GM12873 (cell line): Measurements from ENCODE around the gene TIPRL.

Experiments used
- TF ChIP-seq, protein P1 (sequence below): IDR thresholded peaks from 2 replicates; pipeline ENCODE4 v1.5.1; 2012; ENCODE audit warnings: low read depth, mild to moderate bottlenecking, moderate library complexity, low read length, control low read depth; ENCODE audit not compliant: insufficient read depth; ENCODE audit errors: missing control alignments

TIPRL gene

GRCh38 chr1:168178227-168178637, 530 bp upstream of the TIPRL start:
- TF ChIP-seq, protein P1, sequence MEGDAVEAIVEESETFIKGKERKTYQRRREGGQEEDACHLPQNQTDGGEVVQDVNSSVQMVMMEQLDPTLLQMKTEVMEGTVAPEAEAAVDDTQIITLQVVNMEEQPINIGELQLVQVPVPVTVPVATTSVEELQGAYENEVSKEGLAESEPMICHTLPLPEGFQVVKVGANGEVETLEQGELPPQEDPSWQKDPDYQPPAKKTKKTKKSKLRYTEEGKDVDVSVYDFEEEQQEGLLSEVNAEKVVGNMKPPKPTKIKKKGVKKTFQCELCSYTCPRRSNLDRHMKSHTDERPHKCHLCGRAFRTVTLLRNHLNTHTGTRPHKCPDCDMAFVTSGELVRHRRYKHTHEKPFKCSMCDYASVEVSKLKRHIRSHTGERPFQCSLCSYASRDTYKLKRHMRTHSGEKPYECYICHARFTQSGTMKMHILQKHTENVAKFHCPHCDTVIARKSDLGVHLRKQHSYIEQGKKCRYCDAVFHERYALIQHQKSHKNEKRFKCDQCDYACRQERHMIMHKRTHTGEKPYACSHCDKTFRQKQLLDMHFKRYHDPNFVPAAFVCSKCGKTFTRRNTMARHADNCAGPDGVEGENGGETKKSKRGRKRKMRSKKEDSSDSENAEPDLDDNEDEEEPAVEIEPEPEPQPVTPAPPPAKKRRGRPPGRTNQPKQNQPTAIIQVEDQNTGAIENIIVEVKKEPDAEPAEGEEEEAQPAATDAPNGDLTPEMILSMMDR = no peak

DNA sequence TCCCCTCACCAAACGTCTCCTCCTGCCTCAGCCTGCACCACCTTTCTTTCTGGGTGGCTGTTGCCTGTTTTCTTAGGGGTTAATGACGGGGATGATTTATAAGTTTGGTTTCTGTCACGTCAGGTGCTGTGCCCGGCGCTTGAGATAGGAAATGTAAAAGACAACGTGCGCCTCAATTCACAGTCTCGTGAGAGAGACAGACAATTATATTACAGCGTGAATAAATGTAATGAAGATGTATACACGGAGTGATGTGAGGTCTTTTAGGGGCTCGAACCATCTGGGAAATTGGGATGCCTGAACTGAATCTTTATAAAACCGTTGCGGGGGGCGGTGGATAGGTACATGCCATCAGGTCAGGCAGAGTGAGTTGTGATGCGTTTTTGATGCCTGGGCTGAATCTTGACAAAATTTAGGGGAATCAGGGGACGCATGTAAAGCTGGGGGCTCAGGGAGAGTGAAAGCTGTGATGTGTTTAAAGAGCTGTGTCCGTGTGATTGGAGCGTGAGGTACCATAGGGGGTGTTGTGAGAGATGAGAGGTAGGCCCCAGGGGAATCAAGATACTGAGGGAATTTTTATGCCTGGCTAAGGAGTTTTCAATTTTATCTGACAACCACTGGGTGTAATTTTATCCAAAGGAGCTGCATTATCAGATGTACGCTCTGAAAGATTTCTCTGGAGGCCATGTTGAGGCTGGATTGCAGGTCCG, 831 bp downstream of the TIPRL start:
- TF ChIP-seq, protein P1 = no peak

DNA sequence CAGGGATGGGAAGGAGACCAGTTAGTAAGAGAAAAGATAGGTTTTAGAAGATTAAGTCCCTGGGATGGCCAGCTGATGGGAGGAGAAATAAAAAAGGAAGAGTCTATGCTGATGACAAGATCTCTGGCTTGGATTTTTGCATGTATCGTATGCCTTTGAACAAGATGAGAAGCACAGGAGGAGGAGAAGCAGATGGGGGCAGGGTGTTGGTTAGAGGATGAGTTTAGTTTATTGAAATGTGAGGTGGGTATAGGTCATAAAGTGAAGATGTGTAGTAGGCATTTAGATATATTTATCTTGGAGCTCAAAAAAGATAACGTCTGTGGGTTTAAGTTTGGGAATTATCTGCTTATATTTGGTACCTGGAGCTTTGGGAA, 1.4 kb downstream of the TIPRL start:
- TF ChIP-seq, protein P1 = no peak

DNA sequence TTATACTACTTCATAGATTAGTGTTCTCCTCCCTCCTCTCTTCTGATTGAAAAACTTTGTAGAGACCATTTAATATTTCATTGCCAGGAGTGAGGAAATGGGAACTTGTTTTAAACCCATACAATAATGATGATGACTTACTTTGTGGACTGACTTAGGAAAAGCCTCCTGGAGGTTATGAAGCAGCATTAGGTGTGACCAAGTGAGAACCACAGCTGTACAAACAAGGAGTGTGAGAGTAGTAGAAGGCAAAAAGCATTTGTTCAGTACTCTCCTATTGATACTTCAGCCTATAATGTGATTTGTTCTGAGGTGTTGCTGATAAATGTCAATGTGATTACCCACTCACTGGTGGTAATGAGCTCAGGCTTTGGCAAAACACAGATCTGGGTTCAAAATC, 8.4 kb downstream of the TIPRL start:
- TF ChIP-seq, protein P1 = no peak

- TF ChIP-seq, protein P1 = no peak
Observed at GRCh38 chr1:168190403-168190802, 11.6 kb downstream of the TIPRL start.

DNA sequence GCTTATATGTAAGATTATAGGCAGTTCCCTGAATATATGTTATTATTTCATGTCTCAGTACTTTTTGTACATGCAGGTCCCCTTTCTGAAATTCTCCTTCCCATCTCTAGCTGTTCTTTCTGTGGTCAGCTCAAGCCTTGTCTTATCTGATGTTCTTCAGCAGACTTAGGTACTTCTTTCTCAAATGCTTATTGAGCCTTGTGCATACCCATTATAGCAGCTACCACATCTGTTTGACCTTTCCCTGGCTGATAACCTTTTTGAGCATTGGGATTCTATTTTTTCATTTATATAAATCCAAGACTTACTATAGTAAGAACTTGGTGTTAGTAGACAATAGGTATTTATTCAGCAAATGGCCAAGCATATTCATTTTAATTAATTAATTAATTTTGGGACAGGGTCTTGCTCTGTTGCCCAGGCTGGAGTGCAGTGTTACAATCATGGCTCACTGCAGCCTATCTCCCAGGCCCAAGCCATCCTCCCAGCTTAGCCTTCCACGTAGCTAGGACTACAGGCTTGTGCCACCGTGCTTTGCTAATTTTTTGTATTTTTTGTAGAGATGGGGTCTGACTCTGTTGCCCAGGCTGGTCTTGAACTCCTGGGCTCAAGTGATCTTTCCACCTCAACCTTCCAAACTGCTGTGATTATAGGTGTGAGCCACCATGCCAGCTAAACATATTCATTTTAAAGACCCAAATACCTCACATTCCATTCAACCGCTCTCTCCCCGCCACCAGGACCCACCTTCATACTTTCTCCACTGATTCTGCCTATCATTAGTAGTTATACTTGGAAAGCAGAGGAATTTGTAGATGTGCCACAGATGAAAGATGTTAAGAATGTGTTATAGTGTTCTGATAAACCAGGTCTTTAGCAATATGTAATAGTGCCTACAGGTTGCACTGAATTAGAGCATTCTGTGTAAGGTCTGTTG, 16.7 kb downstream of the TIPRL start:
- TF ChIP-seq, protein P1 = no peak

DNA sequence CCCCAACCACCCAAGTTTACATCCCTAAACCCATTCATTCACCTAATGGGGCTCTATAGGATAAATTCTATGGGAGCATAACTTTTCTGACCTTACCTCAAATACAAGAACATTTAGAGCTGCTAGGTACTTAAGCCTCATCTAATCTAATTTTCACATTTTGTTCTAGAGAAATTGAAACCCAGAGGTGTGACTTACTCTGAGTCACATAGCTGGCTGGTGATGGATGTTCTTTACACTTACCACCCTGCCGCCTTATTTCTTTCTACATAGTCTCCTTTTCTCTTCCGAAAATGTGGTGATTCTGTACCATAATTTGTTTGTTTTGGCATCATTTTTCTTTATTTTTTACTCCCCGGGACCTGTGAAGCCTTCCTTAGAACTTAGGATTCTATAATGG, 20.3 kb downstream of the TIPRL start:
- TF ChIP-seq, protein P1 = no peak
